Measurements from ENCODE around the gene SEPTIN7. TPM values are rescaled to one million over a fixed set of nuclear protein-coding genes. Genes with fewer than 3 reads are reported as not detected.

SEPTIN7 gene
- total RNA-seq, 1 donor from 2014 or later, result 200 TPM

- Mint-ChIP-seq H3K36me3 (no peaks in the 10 kb centered on the region), H3K27me3 (no peaks in the 10 kb centered on the region), H3K27ac (no peak overlapping the region), H3K9me3 (no peaks in the 10 kb centered on the region), H3K4me1 (ENCODE audit: unreplicated experiment) (no peaks in the 10 kb centered on the region), H3K4me3 (no peak overlapping the region)
- no peak for DNase-seq (ENCODE audit: extremely low spot score, unreplicated experiment)
- no peak for TF ChIP-seq CTCF (conservative IDR thresholded peaks at IDR 0.05)
Measured at GRCh38 chr7:35768346-35768745, 32.5 kb upstream of the SEPTIN7 start.

- Mint-ChIP-seq H3K4me3 (no peak overlapping the region), H3K36me3 (no peaks in the 10 kb centered on the region), H3K27ac (no peak overlapping the region), H3K9me3 (no peaks in the 10 kb centered on the region), H3K4me1 (ENCODE audit: unreplicated experiment) (no peaks in the 10 kb centered on the region), H3K27me3 (no peaks in the 10 kb centered on the region)
- DNase-seq (ENCODE audit: extremely low spot score, unreplicated experiment), result no peak
- TF ChIP-seq CTCF (conservative IDR thresholded peaks at IDR 0.05), result no peak
Measured at GRCh38 chr7:35771776-35772175, 29.1 kb upstream of the SEPTIN7 start.

GRCh38 chr7:35773994-35774393, 26.9 kb upstream of the SEPTIN7 start:
- DNase-seq (ENCODE audit: extremely low spot score, unreplicated experiment), result no peak
- Mint-ChIP-seq H3K27ac (no peak overlapping the region), H3K9me3 (no peaks in the 10 kb centered on the region), H3K27me3 (no peaks in the 10 kb centered on the region), H3K4me1 (ENCODE audit: unreplicated experiment) (no peaks in the 10 kb centered on the region), H3K36me3 (no peaks in the 10 kb centered on the region), H3K4me3 (no peak overlapping the region)
- TF ChIP-seq CTCF (conservative IDR thresholded peaks at IDR 0.05), result no peak

GRCh38 chr7:35776686-35777085, 24.2 kb upstream of the SEPTIN7 start:
- DNase-seq (ENCODE audit: extremely low spot score, unreplicated experiment), result no peak
- H3K36me3 Mint-ChIP-seq, result no peaks in the 10 kb centered on the region
- H3K27ac Mint-ChIP-seq, result no peak overlapping the region
- no peak overlapping the region for H3K4me3 Mint-ChIP-seq
- H3K9me3 Mint-ChIP-seq, result no peaks in the 10 kb centered on the region
- no peaks in the 10 kb centered on the region for H3K4me1 Mint-ChIP-seq (ENCODE audit: unreplicated experiment)
- no peak for TF ChIP-seq CTCF (conservative IDR thresholded peaks at IDR 0.05)
- no peaks in the 10 kb centered on the region for H3K27me3 Mint-ChIP-seq

- Mint-ChIP-seq H3K4me1 (ENCODE audit: unreplicated experiment) (no peaks in the 10 kb centered on the region), H3K9me3 (no peaks in the 10 kb centered on the region), H3K27ac (no peak overlapping the region), H3K4me3 (no peak overlapping the region), H3K27me3 (no peaks in the 10 kb centered on the region), H3K36me3 (no peaks in the 10 kb centered on the region)
- DNase-seq (ENCODE audit: extremely low spot score, unreplicated experiment), result no peak
- no peak for TF ChIP-seq CTCF (conservative IDR thresholded peaks at IDR 0.05)
Measured at GRCh38 chr7:35777121-35777520, 23.7 kb upstream of the SEPTIN7 start.

GRCh38 chr7:35780070-35780469, 20.8 kb upstream of the SEPTIN7 start:
- no peaks in the 10 kb centered on the region for H3K27me3 Mint-ChIP-seq
- no peaks in the 10 kb centered on the region for H3K9me3 Mint-ChIP-seq
- no peak overlapping the region for H3K4me3 Mint-ChIP-seq
- H3K4me1 Mint-ChIP-seq (ENCODE audit: unreplicated experiment), result no peaks in the 10 kb centered on the region
- H3K27ac Mint-ChIP-seq, result no peak overlapping the region
- no peak for DNase-seq (ENCODE audit: extremely low spot score, unreplicated experiment)
- no peaks in the 10 kb centered on the region for H3K36me3 Mint-ChIP-seq
- TF ChIP-seq CTCF (conservative IDR thresholded peaks at IDR 0.05), result no peak

All from type B pancreatic cell (in vitro differentiated cells).